Calu3 (cell line): Measurements from ENCODE around the gene CHCHD2. TPM values are rescaled to one million over a fixed set of nuclear protein-coding genes. Genes with fewer than 3 reads are reported as not detected.
A peak's percentile ranks its signal among the peaks of the same experiment; 100 is the strongest.
"Not testable (repeated sequence)": the region's sequence is repeated elsewhere in the genome, so short reads cannot be mapped to it uniquely, and the experiment has no call there.

Experiments used
- BruUV-seq: library from RNA; stranded (reverse); fragments of 400-500 nt; replicated peaks from 2 replicates; lab custom pipeline; 2021; lab: Mats Ljungman, UMichigan
- CTCF ChIA-PET: fragments of 300-600 bp; sonication (Branson Sonifier 250); formaldehyde crosslinking; loops from one replicate; lab custom pipeline; 2022; ENCODE audit warnings: antibody characterized with exemption; lab: Charles Lee
- DNase-seq: peaks from one replicate; pipeline ENCODE4 v3.0.0; 2022
- H3K27ac Mint-ChIP-seq: one replicate; pipeline ENCODE4 v1.8.0; 2022; ENCODE audit warnings: mixed read lengths; ENCODE audit not compliant: unreplicated experiment
- H3K27me3 Mint-ChIP-seq: one replicate; pipeline ENCODE4 v1.8.0; 2022; ENCODE audit warnings: mixed read lengths; ENCODE audit not compliant: unreplicated experiment
- H3K36me3 Mint-ChIP-seq: one replicate; pipeline ENCODE4 v1.8.0; 2022; ENCODE audit warnings: mild to moderate bottlenecking, moderate library complexity, mixed read lengths; ENCODE audit not compliant: insufficient read depth, unreplicated experiment
- H3K4me1 Mint-ChIP-seq: one replicate; pipeline ENCODE4 v1.8.0; 2022; ENCODE audit warnings: mild to moderate bottlenecking, low read depth, mixed read lengths; ENCODE audit not compliant: unreplicated experiment
- H3K4me3 Mint-ChIP-seq: one replicate; pipeline ENCODE4 v1.8.0; 2022; ENCODE audit warnings: mild to moderate bottlenecking, low read depth, moderate library complexity, mixed read lengths; ENCODE audit not compliant: unreplicated experiment
- H3K9me3 Mint-ChIP-seq: one replicate; pipeline ENCODE4 v1.8.0; 2022; ENCODE audit warnings: low read depth, mixed read lengths; ENCODE audit not compliant: unreplicated experiment
- intact Hi-C: fragments of 100-400 bp; cut with micrococcal nuclease; formaldehyde crosslinking; loops from one replicate; pipeline ENCODE4 v1.10.0; 2022; ENCODE audit not compliant: unreplicated experiment
- total RNA-seq: library from RNA; stranded (reverse); gene quantifications from 2 replicates; pipeline ENCODE4 v1.2.3, GENCODE V29; 2022
- TF ChIP-seq, protein P1 (sequence below): fragments of 200-600 bp; IDR thresholded peaks from one replicate; pipeline ENCODE4 v1.8.0; 2022; ENCODE audit warnings: antibody characterized with exemption; ENCODE audit not compliant: unreplicated experiment

CHCHD2 gene
- total RNA-seq, 1 experiment from 2014 or later, result 699 TPM

DNA sequence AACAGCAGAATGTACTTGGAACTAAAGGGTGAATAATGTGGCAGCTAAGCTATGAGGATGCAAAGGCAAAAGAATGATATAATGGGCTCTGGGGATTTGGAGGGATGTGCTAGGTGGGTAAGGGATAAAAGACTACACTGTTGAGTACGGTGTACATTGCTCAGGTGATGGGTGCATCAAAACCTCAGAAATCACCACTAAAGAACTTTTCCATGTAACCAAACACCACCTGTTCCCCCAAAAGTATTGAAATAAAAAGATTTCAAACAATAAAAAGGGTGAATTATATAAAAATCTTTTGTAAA lies 1.6 kb upstream of the CHCHD2 start:
- intact Hi-C loops, result loop anchor here (10.0 kb wide), 1 partner anchor 87 kb away; no protein-coding TSS in a partner anchor
- peaks cover 43% of the 10 kb centered on the region for H3K36me3 Mint-ChIP-seq
- DNase-seq, result no peak
- BruUV-seq, result no TSS peak
- no peaks in the 10 kb centered on the region for H3K27me3 Mint-ChIP-seq
- TF ChIP-seq, protein P1, sequence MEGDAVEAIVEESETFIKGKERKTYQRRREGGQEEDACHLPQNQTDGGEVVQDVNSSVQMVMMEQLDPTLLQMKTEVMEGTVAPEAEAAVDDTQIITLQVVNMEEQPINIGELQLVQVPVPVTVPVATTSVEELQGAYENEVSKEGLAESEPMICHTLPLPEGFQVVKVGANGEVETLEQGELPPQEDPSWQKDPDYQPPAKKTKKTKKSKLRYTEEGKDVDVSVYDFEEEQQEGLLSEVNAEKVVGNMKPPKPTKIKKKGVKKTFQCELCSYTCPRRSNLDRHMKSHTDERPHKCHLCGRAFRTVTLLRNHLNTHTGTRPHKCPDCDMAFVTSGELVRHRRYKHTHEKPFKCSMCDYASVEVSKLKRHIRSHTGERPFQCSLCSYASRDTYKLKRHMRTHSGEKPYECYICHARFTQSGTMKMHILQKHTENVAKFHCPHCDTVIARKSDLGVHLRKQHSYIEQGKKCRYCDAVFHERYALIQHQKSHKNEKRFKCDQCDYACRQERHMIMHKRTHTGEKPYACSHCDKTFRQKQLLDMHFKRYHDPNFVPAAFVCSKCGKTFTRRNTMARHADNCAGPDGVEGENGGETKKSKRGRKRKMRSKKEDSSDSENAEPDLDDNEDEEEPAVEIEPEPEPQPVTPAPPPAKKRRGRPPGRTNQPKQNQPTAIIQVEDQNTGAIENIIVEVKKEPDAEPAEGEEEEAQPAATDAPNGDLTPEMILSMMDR, result no peak
- no peak overlapping the region for H3K27ac Mint-ChIP-seq
- H3K9me3 Mint-ChIP-seq, result peaks cover 5% of the 10 kb centered on the region
- CTCF ChIA-PET, result interaction anchor here (0.7 to 1.2 kb wide), 2 partner anchors 15 to 1168 kb away, joined by 3 to 6 read pairs; partner anchors contain the start of gene PHKG1
- H3K4me3 Mint-ChIP-seq, result no peak overlapping the region
- H3K4me1 Mint-ChIP-seq, result no peaks in the 10 kb centered on the region

- Mint-ChIP-seq H3K4me3 (peak overlapping the region; percentile 96), H3K9me3 (peaks cover 5% of the 10 kb centered on the region), H3K36me3 (peaks cover 67% of the 10 kb centered on the region), H3K27me3 (no peaks in the 10 kb centered on the region), H3K4me1 (no peaks in the 10 kb centered on the region), H3K27ac (peak overlapping the region; percentile 94)
- BruUV-seq, result no TSS peak
- TF ChIP-seq, protein P1, result no peak
- intact Hi-C loops, result loop anchor here (10.0 kb wide), 1 partner anchor 89 kb away; no protein-coding TSS in a partner anchor
- peak; percentile 55 for DNase-seq
- CTCF ChIA-PET, result interaction anchor here (0.6 to 1.0 kb wide), 2 partner anchors 30 to 41 kb away, joined by 3 read pairs; partner anchors contain the start of gene SUMF2
These were observed 768 bp downstream of the CHCHD2 start for GRCh38 chr7:56105508-56105907.

DNA sequence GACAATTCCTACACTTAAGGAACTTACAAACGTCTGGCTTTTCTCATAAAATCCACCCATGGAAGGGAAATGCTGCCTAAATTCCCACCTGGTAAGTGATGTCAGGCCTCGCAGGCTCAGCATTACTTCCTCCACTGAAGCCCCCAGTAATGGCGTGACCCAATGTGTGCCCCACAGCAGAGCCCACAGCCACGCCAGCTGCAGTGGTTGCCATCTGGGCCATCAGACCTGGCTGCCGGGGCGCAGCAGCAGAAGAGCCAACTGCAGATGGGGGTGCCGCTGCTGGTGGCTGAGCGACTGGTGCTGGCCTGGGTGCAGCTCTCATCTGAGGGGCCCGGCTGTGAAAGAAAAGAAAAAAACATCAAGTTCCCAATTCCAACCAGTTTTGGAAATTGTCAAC lies 2.1 kb downstream of the CHCHD2 start:
- H3K9me3 Mint-ChIP-seq, H3K4me1 Mint-ChIP-seq, H3K27me3 Mint-ChIP-seq, BruUV-seq, CTCF ChIA-PET, H3K27ac Mint-ChIP-seq, DNase-seq: not testable (repeated sequence)
- intact Hi-C loops, result loop anchor here (10.0 kb wide), 1 partner anchor 91 kb away; no protein-coding TSS in a partner anchor
- Mint-ChIP-seq H3K4me3 (peak overlapping the region; percentile 96), H3K36me3 (peaks cover 80% of the 10 kb centered on the region)

- DNase-seq, result no peak
- peaks cover 81% of the 10 kb centered on the region for H3K36me3 Mint-ChIP-seq
- H3K4me1 Mint-ChIP-seq, result no peaks in the 10 kb centered on the region
- H3K27me3 Mint-ChIP-seq, result no peaks in the 10 kb centered on the region
- no peak overlapping the region for H3K4me3 Mint-ChIP-seq
- intact Hi-C loops, result loop anchor here (10.0 kb wide), 1 partner anchor 95 kb away; no protein-coding TSS in a partner anchor
- TF ChIP-seq, protein P1, result no peak
- CTCF ChIA-PET, result no interaction called here
- peak overlapping the region; percentile 77 for H3K27ac Mint-ChIP-seq
- H3K9me3 Mint-ChIP-seq, result no peaks in the 10 kb centered on the region
- BruUV-seq, result no TSS peak
These were observed 6.6 kb downstream of the CHCHD2 start for GRCh38 chr7:56099653-56100052.

GRCh38 chr7:56098187-56099008 lies 7.9 kb downstream of the CHCHD2 start:
- CTCF ChIA-PET, result interaction anchor here (0.9 kb wide), 1 partner anchor 10 kb away, joined by 4 read pairs; no protein-coding TSS in a partner anchor
- H3K4me3 Mint-ChIP-seq, H3K27ac Mint-ChIP-seq, H3K4me1 Mint-ChIP-seq, intact Hi-C loops, H3K27me3 Mint-ChIP-seq, BruUV-seq, H3K9me3 Mint-ChIP-seq, DNase-seq: not testable (repeated sequence)
- peaks cover 81% of the 10 kb centered on the region for H3K36me3 Mint-ChIP-seq
